Measurements from ENCODE around the gene ATP1B3. TPM values are rescaled to one million over a fixed set of nuclear protein-coding genes. Genes with fewer than 3 reads are reported as not detected.

The ATP1B3 gene
- total RNA-seq, 4 donors from 2014 or later: 32.5 to 61.0 (median 41.7) TPM

- H3K4me1 ChIP-seq: no peaks in the 10 kb centered on the region
- no peaks in the 10 kb centered on the region for H3K36me3 ChIP-seq
- intact Hi-C loops (cut with DNase I): no loop called here
- H3K27ac ChIP-seq (replicated peaks in 1 of 4): no peak overlapping the region
- WGBS: 93% methylated on average over 15 of the region's 15 CpGs
- no peak for DNase-seq (ENCODE audit: extremely low spot score)
- no peak overlapping the region for H3K4me3 ChIP-seq
- no peaks in the 10 kb centered on the region for H3K27me3 ChIP-seq
- no peaks in the 10 kb centered on the region for H3K9me3 ChIP-seq
- no peak for TF ChIP-seq POLR2AphosphoS5 (IDR thresholded peaks at IDR 0.05)
- TF ChIP-seq CTCF (IDR thresholded peaks at IDR 0.05): no peak
- TF ChIP-seq POLR2A (IDR thresholded peaks at IDR 0.05; ENCODE audit: low read depth): no peak
- TF ChIP-seq EP300 (IDR thresholded peaks at IDR 0.05): no peak
These were observed 40.8 kb upstream of the ATP1B3 start for GRCh38 chr3:141835557-141836229.

- no peak for DNase-seq (ENCODE audit: extremely low spot score)
- TF ChIP-seq EP300 (IDR thresholded peaks at IDR 0.05): no peak
- TF ChIP-seq CTCF (IDR thresholded peaks at IDR 0.05): no peak
- no peak for TF ChIP-seq POLR2AphosphoS5 (IDR thresholded peaks at IDR 0.05)
- no peak for TF ChIP-seq POLR2A (IDR thresholded peaks at IDR 0.05; ENCODE audit: low read depth)
- intact Hi-C loops (cut with DNase I): no loop called here
- Histone ChIP-seq H3K4me3 (no peak overlapping the region), H3K27me3 (no peaks in the 10 kb centered on the region), H3K36me3 (no peaks in the 10 kb centered on the region), H3K27ac (replicated peaks in 1 of 4) (no peak overlapping the region), H3K4me1 (no peaks in the 10 kb centered on the region), H3K9me3 (no peaks in the 10 kb centered on the region)
These were observed 37.1 kb upstream of the ATP1B3 start for GRCh38 chr3:141839389-141839788.

GRCh38 chr3:141840737-141841544 lies 35.5 kb upstream of the ATP1B3 start:
- TF ChIP-seq POLR2AphosphoS5 (IDR thresholded peaks at IDR 0.05) (no peak), EP300 (IDR thresholded peaks at IDR 0.05) (no peak)
- Histone ChIP-seq H3K4me3 (no peak overlapping the region), H3K27ac (replicated peaks in 1 of 4) (peak overlapping the region in 1 of 4 donors; percentile 27), H3K27me3 (no peaks in the 10 kb centered on the region), H3K9me3 (no peaks in the 10 kb centered on the region), H3K4me1 (no peaks in the 10 kb centered on the region), H3K36me3 (no peaks in the 10 kb centered on the region)
- 65% methylated on average over 6 of the region's 6 CpGs for WGBS
- no peak for DNase-seq (ENCODE audit: extremely low spot score)
- intact Hi-C loops (cut with DNase I): no loop called here

- H3K27me3 ChIP-seq: no peaks in the 10 kb centered on the region
- H3K4me3 ChIP-seq: no peak overlapping the region
- WGBS: 89% methylated on average over 1 of the region's 1 CpG
- no peak for DNase-seq (ENCODE audit: extremely low spot score)
- H3K27ac ChIP-seq (replicated peaks in 1 of 4): no peak overlapping the region
- TF ChIP-seq POLR2A (IDR thresholded peaks at IDR 0.05; ENCODE audit: low read depth) (no peak), EP300 (IDR thresholded peaks at IDR 0.05) (no peak), CTCF (IDR thresholded peaks at IDR 0.05) (no peak), POLR2AphosphoS5 (IDR thresholded peaks at IDR 0.05) (no peak)
- no peaks in the 10 kb centered on the region for H3K36me3 ChIP-seq
- no peaks in the 10 kb centered on the region for H3K9me3 ChIP-seq
- peaks cover 0 to 6% (median 0%) of the 10 kb centered on the region in 4 donors for H3K4me1 ChIP-seq
- intact Hi-C loops (cut with DNase I): no loop called here
These were observed 32.3 kb upstream of the ATP1B3 start for GRCh38 chr3:141844108-141844507.

GRCh38 chr3:141844812-141845211 lies 31.6 kb upstream of the ATP1B3 start:
- WGBS: 98% methylated on average over 2 of the region's 2 CpGs
- TF ChIP-seq POLR2AphosphoS5 (IDR thresholded peaks at IDR 0.05): no peak
- no peak for TF ChIP-seq CTCF (IDR thresholded peaks at IDR 0.05)
- no peak for TF ChIP-seq EP300 (IDR thresholded peaks at IDR 0.05)
- TF ChIP-seq POLR2A (IDR thresholded peaks at IDR 0.05; ENCODE audit: low read depth): no peak
- no peak overlapping the region for H3K4me3 ChIP-seq
- H3K9me3 ChIP-seq: no peaks in the 10 kb centered on the region
- DNase-seq (ENCODE audit: extremely low spot score): no peak
- intact Hi-C loops (cut with DNase I): no loop called here
- H3K36me3 ChIP-seq: no peaks in the 10 kb centered on the region
- H3K27me3 ChIP-seq: no peaks in the 10 kb centered on the region
- H3K4me1 ChIP-seq: peaks cover 0 to 6% (median 0%) of the 10 kb centered on the region in 4 donors
- no peak overlapping the region for H3K27ac ChIP-seq (replicated peaks in 1 of 4)
